GM18507 (cell line): ENCODE data around the gene RPL27.

ENCODE experiments used
- DNase-seq: peaks from one replicate; pipeline ENCODE4 v3.0.0; 2011; ENCODE audit warnings: low read depth; ENCODE audit not compliant: insufficient read length; ENCODE audit errors: extremely low spot score
- FAIRE-seq: peaks from 2 replicates; lab custom pipeline; 2011; peaks lifted over from hg19 to GRCh38; lab: Jason Lieb, UNC

Gene RPL27

DNA sequence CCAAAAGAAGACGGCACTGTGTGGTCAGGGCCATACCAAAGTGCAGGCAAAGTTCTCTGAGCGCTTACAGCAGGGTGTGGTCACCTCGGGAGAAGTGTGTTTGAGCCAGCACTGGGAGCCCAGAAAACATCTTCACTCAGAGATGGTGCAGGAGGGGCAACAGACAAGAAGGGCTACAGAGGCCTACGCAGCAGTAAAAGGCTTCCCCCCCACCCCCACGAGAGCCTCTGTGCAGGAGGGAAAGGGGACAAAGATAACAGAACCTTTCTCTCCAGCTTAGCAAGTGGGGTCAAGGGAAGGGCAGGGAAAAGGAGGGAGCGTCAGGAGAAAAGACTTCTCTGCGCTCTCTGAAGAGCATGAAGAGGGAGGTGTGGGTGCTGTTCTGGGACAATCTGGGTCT, 21.2 kb downstream of the RPL27 start:
- FAIRE-seq (no peak), DNase-seq (no peak)

DNA sequence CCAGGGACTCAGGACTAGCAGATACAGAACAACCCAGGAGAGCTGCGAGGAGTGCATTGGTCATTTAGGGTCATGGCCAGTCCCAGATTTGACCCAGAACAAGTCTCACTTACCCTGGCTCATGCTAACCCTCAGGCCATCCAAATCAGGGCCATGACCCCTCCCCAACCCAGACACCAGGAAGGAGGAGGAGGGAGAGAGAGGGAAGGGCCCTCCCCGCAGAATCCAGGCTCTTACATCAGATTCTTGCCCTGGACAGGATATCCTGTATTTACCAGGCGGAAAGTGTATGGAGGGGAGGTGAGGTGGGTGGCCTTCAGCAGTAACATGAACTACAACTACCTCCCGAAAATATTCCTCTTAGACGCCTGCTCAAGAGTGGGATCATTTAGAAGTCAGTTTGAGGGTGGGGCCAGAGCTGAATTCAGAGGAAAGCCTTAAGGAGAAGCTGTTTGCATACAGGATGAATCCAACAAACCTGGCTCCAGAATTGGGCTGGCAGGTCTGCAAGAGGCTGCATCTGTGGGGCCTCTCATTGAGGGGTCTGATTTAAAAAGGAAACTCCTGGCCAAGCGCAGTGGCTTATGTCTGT, 21.9 kb downstream of the RPL27 start:
- DNase-seq (no peak), FAIRE-seq (no peak)

DNA sequence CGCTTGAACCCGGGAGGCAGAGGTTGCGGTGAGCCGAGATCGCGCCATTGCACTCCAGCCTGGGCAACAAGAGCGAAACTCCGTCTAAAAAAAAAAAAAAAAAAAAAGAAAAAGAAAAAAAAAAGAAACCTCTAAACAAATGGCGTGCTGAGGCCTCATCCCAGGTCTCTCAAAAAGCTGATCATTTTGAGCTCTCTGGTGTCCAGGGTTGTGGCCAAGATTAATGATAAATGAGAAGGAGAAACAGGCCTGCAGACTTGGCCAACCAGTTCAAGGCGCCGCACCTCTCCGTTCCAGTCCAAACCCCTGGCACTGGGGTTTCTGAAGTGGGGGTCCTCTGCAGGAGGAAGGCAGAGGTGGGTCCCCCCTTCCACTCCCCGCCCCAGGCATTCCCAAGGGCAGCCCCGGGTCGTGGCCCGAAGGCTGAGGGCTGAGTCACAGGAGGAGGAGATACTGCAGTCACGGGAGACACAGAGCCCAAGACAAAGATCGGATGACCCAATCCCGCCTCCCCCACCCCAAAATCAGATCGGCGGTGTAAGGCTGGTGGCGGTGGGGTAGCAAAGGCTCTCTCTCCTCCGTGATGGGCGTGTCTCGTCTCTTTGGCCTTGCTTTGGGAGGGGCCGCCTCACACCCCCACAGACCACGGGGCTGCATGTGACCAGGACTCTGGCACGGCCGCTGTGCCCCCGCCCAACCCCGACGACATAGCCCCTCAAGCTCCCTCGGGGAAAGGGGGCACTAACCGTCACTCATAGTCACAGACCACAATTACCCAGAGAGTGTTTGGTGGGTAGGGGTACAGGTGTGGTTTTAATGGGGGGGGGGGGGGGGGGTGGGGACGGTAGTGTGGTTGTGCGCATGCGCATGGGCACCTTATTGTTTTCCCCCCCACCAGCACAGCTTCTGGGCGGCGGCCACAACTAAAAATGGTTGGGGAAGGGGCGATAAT, 22.8 kb downstream of the RPL27 start:
- FAIRE-seq, result no peak
- DNase-seq, result no peak

DNA sequence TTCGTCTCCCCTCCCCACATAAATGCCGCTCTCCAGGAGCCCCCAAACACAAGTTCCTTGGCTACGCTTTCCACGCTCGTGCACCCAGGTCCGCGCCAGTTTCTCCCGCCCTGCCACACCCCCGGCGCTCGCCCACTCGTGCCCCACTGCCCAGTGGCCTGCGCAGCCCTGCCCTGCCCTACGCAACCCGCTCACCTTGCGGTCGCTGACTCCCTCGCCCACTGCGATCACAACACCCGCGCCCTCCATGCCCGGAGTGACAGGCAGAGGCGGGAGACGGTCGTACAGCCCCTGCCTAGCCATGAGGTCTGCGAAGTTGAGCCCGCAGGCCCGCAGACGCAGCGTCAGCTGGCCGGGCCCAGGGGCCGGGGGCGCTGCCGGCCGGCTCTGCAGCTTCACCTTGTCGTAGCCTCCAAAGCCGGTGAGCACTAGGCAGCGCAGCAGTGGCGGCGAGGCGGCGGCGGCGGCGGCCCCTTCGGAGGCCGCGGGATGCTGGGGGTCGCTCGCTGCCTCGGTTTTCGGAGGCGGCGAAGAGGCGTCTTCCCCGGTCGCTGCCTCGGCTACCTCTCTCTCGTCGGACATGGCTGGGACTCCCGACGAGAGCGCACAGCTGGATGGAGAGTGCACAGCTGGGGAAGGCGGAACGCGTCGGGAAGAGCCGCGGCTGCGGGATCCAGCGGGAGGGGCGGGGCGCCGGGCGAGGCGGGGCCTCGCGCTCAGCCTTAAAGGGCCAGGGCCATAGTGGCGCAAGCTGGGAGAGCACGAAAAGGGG, 23.7 kb downstream of the RPL27 start, which contains the start of gene VAT1:
Gene VAT1, minus strand, starts transcription at position 645 of the 772 bp plus-strand sequence. Its CDS starts 63 bp downstream, at position 582.
- peak; percentile 60 for DNase-seq
- peak; percentile 80 for FAIRE-seq

DNA sequence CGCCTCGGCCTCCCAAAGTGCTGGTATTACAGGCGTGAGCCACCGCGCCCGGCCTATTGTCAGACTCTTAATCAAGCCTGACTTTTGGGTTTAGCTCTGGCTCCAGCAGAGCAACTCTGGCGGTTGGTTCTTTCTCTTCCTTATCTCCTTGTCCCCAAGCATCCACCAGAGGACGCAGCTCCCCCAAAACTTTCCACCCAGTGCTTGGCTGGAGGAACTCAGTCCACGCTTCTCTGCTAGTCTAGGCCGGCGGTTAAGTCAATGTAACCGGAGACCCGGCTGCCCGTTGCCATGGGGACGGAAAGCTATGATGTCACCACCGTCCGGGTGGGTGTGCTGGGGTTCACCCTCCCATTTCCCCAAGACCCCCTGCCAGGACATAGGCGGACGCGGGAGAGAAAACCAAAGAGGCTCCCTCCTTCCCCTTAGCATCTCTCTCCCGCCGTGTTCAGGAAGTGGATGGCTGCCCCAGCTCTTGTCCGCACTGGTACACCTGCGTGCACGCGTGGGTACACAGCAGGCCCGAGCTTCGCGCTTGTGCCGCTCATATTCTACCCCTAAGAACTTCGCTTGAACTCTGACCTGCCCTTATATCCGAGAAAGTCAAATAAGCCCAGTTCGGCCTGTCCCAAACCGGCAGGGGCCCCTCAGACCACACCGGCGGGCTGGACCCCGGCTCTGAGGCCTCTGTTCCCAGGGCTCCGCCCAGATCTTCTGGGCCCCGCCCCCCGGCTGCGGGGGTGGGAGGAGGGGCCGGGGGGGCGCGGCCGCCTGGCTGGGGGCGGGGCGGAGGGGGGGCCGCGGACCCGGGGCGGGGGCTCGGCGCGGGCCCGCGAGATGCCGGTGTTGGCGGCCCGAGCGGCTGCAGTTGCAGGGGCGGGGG, 26.4 kb downstream of the RPL27 start, which contains the start of gene RND2:
Gene RND2, plus strand, starts transcription at position 825 of the 883 bp plus-strand sequence. CDS start 117 bp downstream, outside the sequence.
- peak; percentile 77 for DNase-seq
- FAIRE-seq, result peak; percentile 84

DNA sequence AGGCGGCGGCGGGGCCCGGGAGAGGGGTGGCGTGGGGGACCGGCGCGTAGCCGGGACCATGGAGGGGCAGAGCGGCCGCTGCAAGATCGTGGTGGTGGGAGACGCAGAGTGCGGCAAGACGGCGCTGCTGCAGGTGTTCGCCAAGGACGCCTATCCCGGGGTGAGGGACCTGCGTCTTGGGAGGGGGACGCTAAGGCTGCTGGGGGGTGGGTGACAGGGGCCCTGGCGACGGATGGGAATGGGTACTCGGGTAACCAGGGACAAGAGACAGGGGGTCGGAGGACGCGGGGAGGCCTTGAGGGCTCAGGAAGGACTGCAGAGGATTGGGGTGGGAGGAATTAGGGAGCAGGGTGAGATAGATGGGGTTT, 27.1 kb downstream of the RPL27 start:
- DNase-seq, result no peak
- no peak for FAIRE-seq

DNA sequence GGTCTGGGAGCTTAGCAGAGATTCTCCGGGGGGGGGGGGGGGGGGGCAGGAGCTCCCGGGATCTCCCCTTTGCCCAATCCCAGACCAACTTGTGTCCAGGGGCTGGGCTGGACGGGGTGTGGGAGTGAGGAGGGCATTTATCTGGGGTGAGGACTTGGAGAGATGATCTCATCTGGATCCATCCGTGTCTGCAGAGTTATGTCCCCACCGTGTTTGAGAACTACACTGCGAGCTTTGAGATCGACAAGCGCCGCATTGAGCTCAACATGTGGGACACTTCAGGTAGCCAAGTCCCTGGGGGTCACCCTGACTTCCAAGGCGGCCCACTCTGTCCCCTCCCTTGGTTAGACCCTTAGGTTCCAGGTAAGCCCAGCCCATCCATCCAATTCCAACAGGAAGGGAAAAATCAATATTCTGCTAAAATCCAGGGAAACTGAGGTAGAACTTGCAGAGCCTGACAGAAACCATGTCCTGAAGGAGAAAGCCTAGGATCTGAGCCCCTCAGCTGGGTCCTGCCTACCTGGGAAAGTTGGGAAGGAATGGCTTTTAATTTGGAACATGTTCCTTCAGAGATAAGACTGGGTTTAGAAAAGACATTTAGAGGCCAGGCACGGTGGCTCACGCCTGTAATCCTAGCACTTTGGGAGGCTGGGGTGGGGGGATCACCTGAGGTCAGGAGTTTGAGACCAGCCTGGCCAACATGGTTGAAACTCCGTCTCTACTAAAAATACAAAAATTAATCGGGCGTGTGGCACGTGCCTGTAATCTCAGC, 27.7 kb downstream of the RPL27 start:
- FAIRE-seq, result no peak

DNA sequence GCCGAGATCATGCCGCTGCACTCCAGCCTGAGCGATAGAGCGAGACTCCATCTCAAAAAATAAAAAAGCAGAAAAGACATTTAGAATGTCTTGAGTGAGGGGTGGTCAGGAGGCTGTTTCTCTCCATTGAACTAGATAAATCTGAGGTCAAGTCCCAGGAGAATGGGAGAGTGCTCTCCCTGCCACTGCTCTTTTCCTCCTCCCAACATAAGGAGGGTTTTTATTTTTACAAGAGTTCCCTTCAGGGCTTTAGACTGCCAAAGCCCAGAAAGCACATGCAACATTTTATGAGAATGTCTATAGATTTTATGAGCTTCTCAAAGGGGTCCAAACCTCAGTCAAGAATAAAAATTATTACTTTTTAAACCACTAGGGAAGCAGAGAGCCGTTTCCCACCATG, 28.4 kb downstream of the RPL27 start:
- FAIRE-seq (no peak), DNase-seq (no peak)

More for the DNA sequence above, 27.7 kb downstream of the RPL27 start:
- DNase-seq, result no peak

DNA sequence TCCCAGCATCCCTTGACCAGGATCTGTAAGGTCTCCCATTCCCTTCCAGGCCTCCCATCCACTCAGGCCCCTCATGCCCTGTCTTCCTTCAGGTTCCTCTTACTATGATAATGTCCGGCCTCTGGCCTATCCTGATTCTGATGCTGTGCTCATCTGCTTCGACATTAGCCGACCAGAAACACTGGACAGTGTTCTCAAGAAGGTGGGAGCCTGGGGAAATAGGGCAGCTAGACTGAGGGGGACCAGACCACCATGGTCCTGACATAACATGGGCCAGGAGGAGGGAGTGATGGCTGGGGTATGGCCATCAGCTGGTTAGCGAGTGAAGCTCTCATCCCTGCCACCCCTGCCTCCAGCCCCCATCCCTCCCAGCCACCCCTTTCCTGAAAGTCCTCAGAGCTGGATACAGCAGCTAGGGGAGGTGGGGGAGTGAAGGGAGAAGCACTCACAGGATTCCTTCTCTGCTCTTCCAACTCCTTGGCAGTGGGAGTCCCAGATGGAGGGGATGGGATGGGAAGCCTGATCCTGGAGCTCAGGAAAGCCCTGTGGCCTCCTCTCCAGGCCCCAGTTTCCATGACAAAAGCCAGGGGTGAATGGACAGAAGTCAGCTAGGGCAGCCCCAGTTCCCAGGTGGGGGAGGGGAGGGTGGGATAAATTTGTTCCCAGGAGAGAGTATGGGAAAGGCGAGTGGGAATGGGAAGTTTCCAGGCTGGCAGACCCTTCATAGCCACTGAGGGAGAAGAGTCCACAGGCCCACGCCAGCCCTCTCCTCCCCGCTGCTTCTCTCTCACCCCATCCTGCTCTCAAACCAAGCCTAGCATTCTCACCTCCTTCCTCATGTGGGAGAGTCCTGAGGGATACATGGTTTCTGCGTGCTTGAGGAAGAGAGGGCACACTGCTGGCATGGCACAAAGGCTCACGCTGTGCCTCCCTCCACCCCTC, 29.1 kb downstream of the RPL27 start:
- DNase-seq (no peak), FAIRE-seq (no peak)

DNA sequence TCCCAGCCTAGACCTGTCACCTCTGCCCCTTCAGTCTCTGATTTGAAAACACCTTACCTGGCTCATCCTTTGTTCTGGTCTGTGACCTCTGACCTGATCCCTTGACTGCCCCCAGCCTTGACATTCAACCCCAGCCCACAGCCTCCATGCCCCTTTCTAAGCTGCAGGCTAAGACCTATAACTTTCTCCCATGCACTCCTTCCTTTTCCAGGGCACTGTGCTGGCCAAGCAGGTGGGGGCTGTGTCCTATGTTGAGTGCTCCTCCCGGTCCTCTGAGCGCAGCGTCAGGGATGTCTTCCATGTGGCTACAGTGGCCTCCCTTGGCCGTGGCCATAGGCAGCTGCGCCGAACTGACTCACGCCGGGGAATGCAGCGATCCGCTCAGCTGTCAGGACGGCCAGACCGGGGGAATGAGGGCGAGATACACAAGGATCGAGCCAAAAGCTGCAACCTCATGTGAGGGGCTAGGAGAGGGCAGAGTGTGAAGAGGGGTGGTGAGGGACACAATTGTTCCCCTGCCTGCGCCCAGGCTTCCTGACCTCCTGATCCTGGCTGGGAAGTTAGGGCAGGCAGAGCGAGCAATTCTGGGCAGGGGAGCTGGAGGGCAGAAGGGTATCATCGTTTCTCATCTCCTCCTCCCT, 30.1 kb downstream of the RPL27 start:
- FAIRE-seq, result no peak
- no peak for DNase-seq

DNA sequence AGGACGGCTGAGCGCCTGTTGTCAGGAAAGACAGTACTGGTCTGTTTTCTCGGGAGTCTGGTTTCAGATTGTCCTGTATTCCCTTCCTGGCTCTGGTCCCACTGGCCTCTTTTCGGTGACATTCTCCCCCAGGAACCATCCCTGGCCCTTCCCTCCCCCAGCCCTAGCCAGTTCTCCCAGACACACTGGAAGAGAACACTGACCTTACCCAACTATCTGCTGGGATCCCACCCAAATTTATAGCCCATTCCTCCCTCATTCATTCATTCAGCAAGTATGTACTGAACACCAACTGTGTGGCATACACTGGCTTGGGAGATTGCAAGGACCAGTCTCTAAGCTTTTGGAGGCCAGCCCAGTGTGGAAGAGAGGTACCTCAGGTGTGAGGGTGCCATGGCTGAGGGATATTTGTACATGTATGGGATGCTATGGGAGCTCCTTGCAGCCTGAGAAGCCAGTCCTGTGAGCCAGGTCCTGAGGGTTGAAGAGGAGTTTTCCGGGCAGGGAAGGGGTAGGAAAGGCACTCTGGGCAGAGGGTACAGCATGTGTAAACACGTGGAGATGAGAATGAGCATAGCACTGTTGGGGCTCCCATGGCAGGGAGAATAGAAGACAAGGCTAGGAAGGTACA, 32.0 kb downstream of the RPL27 start:
- FAIRE-seq, result no peak
- DNase-seq, result no peak

DNA sequence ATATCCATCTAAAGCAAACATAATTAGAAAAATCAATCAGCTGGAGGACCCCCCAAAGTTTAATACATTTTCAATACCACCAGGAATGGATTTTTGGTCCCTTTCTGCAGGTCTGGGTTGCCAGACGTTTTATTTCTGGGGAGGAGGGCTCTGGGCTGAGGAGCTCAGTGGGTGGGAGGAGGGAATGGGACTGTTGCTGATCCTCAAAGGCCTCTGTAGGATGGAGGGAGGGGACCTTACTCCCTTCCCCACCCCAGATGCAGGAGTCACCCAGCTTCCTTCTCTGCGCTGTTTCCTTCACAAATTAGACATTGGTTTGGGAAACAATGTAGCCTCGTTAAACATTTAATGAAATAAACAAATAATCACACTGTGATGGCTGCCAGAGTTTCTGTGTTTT, 33.4 kb downstream of the RPL27 start:
- no peak for DNase-seq
- no peak for FAIRE-seq

DNA sequence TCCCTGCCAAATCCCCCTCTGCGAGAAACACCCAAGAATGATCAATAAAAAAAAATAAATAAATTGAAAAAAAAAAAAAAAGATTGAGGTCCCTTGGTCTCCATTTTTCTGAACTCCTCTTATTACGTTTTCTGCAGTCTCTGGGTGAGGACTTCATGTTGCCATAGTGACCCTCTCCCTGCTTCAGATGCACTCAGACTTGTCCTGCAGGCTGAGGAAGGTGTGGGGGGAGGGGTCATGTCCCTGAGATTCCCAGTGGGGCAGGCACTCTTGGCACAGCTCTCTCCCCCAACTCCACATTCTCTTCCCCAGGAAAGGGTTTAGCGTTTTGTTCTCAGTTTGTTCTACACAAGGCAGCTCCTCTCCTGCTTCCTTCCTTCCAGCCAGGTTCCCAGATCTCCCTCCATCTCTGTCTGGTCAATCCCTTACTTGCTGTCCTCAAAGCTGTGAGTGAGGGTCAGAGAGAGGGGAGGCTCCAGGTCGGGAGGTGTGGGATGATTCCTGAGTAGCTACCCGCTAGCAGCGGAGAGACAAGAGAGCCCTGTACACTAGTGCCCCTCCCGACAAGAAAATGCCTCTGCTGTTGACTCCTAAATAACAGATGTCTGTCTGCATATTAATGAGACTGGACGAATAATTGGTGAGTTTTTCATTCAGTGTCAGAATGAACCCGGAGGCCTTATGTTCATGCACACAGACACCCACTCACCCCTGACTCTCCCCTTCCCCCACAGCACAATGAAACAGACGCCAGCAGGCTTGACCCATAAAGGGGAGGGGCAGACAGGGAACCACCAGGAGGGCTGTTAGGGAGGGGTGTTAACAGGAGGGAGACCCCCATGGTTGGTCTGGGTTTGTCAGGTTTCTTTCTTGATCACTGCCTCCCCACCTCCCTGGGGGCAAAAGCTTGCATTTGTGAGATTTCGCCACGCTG, 36.0 kb downstream of the RPL27 start:
- DNase-seq, result no peak
- no peak for FAIRE-seq

DNA sequence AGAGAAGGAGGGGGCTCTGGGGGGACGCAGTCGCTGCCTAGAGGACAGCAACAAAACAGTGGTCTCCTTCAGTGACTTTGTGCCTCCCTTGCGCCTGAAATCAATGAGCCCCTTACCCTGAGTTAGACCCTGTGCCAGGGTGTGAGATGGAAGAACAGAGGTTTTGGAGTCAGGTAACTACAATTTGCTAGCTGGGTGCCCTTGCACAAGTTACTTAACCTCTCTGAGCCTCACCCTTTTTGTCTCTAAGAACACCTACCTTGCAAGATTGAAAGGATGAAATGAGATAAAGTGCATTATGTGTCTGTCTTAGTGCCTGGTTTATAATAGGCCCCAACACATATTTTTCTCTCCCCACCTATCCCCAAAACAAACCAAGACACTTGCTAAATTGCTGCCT, 36.7 kb downstream of the RPL27 start:
- FAIRE-seq (no peak), DNase-seq (no peak)

DNA sequence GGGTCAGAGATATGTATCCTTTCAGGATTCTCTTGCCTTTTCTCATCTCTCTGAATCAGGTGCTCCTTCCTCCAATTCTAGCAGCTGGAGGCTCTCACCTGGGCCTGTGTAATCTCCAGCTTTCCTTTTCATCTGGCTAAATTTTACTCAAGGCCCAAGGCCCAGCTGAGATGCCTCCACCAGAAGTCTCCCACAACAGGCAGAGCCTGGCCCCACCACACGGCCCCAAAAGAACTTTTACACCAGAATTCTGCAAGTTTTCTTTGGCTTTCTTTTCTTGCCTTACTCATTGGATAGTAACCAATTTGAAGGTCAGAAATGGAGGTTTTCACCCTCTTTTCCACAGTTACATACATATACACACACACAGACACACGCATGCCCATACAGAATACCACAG, 41.4 kb downstream of the RPL27 start:
- FAIRE-seq, result no peak
- no peak for DNase-seq
